CD4-positive, CD25-positive, alpha-beta regulatory T cell (primary cell): ENCODE measurements around the gene GOSR2. TPM values are rescaled to one million over a fixed set of nuclear protein-coding genes. Genes with fewer than 3 reads are reported as not detected.

ENCODE experiments used
- ATAC-seq, 2 donors: fragments of 150-1000 bp; cut with Tn5 transposase; one replicate each; pipeline ENCODE4 v1.10.0; 2021; ENCODE audit warnings: low read depth in 2 of 2, moderate number of reproducible peaks in 2 of 2, moderate library complexity in 1 of 2
- DNase-seq, 3 donors: peaks; one replicate each; pipeline versions ENCODE4 v3.0.0 to v3.0.0-alpha.2; 2012 to 2022; ENCODE audit warnings: mixed read lengths in 1 of 3
- H3K27ac ChIP-seq: one replicate; pipeline ENCODE4 v1.7.0; 2013; ENCODE audit warnings: mild to moderate bottlenecking, low read length; ENCODE audit not compliant: insufficient read depth, poor library complexity, severe bottlenecking
- H3K27me3 ChIP-seq: one replicate; pipeline ENCODE4 v1.7.0; 2013; ENCODE audit warnings: low read length; ENCODE audit not compliant: control insufficient read depth, insufficient read depth
- H3K36me3 ChIP-seq: one replicate; pipeline ENCODE4 v1.7.0; 2013; ENCODE audit warnings: mild to moderate bottlenecking, low read length, moderate library complexity; ENCODE audit not compliant: control insufficient read depth, insufficient read depth
- H3K4me1 ChIP-seq: 2 replicates; pipeline ENCODE4 v1.7.0; 2013; ENCODE audit warnings: mild to moderate bottlenecking, low read length; ENCODE audit not compliant: insufficient read depth, control insufficient read depth, poor library complexity, severe bottlenecking
- H3K4me3 ChIP-seq: one replicate; pipeline ENCODE4 v1.7.0; 2013; ENCODE audit warnings: low read depth, mild to moderate bottlenecking, low read length, moderate library complexity
- H3K9me3 ChIP-seq, 2 experiments: 1 replicate in 1 of 2; 2 replicates in 1 of 2; pipeline ENCODE4 v1.7.0; 2013; ENCODE audit warnings: low read length in 2 of 2, mild to moderate bottlenecking in 1 of 2, moderate library complexity in 1 of 2; ENCODE audit not compliant: control insufficient read depth in 2 of 2
- H3K27ac Mint-ChIP-seq, 3 donors: one replicate each; pipeline ENCODE4 v1.8.0; 2020 to 2022; ENCODE audit warnings: mild to moderate bottlenecking in 3 of 3, mixed read lengths in 3 of 3, moderate library complexity in 2 of 3
- H3K27me3 Mint-ChIP-seq: one replicate; pipeline ENCODE4 v1.8.0; 2022; ENCODE audit warnings: mild to moderate bottlenecking, mixed read lengths
- H3K36me3 Mint-ChIP-seq: one replicate; pipeline ENCODE4 v1.8.0; 2020; ENCODE audit warnings: mixed read lengths
- H3K4me1 Mint-ChIP-seq, 4 donors: one replicate each; pipeline ENCODE4 v1.8.0; 2020 to 2022; ENCODE audit warnings: mixed read lengths in 4 of 4, mild to moderate bottlenecking in 1 of 4
- H3K4me3 Mint-ChIP-seq, 4 donors: one replicate each; pipeline ENCODE4 v1.8.0; 2020 to 2022; ENCODE audit warnings: mild to moderate bottlenecking in 4 of 4, mixed read lengths in 4 of 4, moderate library complexity in 3 of 4
- H3K9me3 Mint-ChIP-seq, 7 donors: one replicate each; pipeline ENCODE4 v1.8.0; 2020 to 2022; ENCODE audit warnings: mixed read lengths in 7 of 7, mild to moderate bottlenecking in 3 of 7, moderate library complexity in 2 of 7
- polyA plus RNA-seq, 4 donors: library from polyadenylated mRNA; unstranded; fragments of 300-500 nt; fragmentation: Illumina TruSeq; gene quantifications; one replicate each; pipeline ENCODE4 v1.2.3, GENCODE V29; 2021
- total RNA-seq: library from RNA; stranded (reverse); gene quantifications from one replicate; pipeline ENCODE4 v1.2.3, GENCODE V29; 2022

GOSR2 gene
- total and polyA plus RNA-seq, 5 donors from 2014 or later: 39.9 to 65.4 (median 54.8) TPM

DNA sequence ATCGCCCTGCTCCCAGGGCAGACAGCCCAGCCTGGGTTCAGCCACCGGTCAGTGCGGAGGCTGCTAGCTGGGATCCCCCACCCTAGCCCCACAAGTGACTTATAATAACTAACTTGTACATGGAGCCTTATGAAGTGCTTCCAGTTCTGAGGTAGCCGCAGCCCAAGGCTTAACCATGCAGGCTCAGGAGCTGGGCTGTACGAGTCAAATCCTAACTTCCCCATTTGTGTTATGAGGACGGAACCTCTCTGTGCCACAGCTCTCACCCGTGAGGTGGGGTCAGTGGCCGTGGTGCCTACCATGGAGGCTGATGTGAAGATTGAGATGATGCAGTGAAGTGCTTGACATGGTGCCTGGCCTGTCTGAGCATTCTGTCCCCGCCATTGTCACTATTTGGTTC is 27.8 kb upstream of the GOSR2 start:
- peaks cover 3% of the 10 kb centered on the region for H3K27me3 ChIP-seq
- Mint-ChIP-seq H3K4me3 (no peak overlapping the region), H3K4me1 (no peaks in the 10 kb centered on the region), H3K36me3 (no peaks in the 10 kb centered on the region), H3K27me3 (peaks cover 15% of the 10 kb centered on the region), H3K9me3 (peaks cover 0 to 4% (median 0%) of the 10 kb centered on the region in 7 donors), H3K27ac (no peak overlapping the region)
- ATAC-seq: no peak
- H3K27ac ChIP-seq: no peak overlapping the region
- peaks cover 0 to 5% of the 10 kb centered on the region in 2 experiments for H3K9me3 ChIP-seq
- DNase-seq: no peak
- H3K36me3 ChIP-seq: no peaks in the 10 kb centered on the region
- H3K4me1 ChIP-seq: no peaks in the 10 kb centered on the region
- H3K4me3 ChIP-seq: no peak overlapping the region

DNA sequence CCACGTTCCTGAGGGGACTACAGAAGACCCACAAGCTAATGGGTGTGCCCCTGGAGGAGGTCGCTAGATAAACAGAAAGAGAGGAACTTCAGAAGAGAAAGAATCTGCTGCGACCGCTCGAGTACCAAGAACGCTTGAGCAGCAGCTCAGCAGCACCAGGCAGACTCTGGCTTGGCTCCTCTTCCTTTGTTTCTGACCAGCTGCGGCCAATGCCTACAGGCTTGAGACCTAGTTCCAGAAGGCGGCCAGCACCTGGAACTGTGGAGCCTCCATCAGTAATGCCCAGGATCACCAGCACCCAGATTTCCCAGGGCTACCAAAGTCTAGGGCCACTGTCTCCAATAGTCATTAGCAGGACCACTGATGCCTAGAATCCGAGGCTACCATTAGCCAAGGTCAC is 26.0 kb upstream of the GOSR2 start:
- H3K4me3 ChIP-seq: no peak overlapping the region
- no peaks in the 10 kb centered on the region for H3K4me1 ChIP-seq
- H3K27ac ChIP-seq: no peak overlapping the region
- no peaks in the 10 kb centered on the region for H3K36me3 Mint-ChIP-seq
- peaks cover 3% of the 10 kb centered on the region for H3K27me3 ChIP-seq
- H3K27me3 Mint-ChIP-seq: peaks cover 16% of the 10 kb centered on the region
- DNase-seq (no peak), ATAC-seq (no peak)
- H3K4me3 Mint-ChIP-seq: no peak overlapping the region
- peaks cover 0 to 5% of the 10 kb centered on the region in 2 experiments for H3K9me3 ChIP-seq
- peaks cover 0 to 4% (median 0%) of the 10 kb centered on the region in 7 donors for H3K9me3 Mint-ChIP-seq
- H3K4me1 Mint-ChIP-seq: no peaks in the 10 kb centered on the region
- no peak overlapping the region for H3K27ac Mint-ChIP-seq
- H3K36me3 ChIP-seq: no peaks in the 10 kb centered on the region

DNA sequence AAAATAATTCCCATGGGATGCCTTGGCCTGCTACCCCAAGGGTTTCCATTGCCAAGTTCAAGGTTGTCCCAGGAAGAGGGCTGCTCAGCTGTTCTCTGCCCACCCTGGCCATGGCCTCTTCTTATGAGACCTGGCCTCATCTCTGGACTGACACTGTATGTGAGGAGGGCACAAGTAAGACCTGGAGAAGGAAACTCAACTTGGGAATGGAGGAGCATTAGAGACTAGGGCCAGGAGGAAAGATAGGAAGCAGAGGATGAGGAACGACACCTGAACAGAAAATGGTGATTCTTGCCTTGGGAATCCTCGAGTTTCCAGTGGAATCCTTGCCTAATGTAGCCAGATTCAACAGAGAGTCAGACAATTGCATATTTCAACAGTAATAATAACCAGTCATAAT is 24.6 kb upstream of the GOSR2 start:
- Mint-ChIP-seq H3K4me3 (no peak overlapping the region), H3K36me3 (no peaks in the 10 kb centered on the region), H3K27me3 (peaks cover 13% of the 10 kb centered on the region), H3K27ac (no peak overlapping the region), H3K4me1 (no peaks in the 10 kb centered on the region), H3K9me3 (peaks cover 0 to 4% (median 0%) of the 10 kb centered on the region in 7 donors)
- DNase-seq: no peak
- Histone ChIP-seq H3K36me3 (no peaks in the 10 kb centered on the region), H3K27ac (no peak overlapping the region), H3K4me3 (no peak overlapping the region), H3K27me3 (no peaks in the 10 kb centered on the region), H3K9me3 (peaks cover 0 to 5% of the 10 kb centered on the region in 2 experiments), H3K4me1 (no peaks in the 10 kb centered on the region)
- ATAC-seq: no peak

DNA sequence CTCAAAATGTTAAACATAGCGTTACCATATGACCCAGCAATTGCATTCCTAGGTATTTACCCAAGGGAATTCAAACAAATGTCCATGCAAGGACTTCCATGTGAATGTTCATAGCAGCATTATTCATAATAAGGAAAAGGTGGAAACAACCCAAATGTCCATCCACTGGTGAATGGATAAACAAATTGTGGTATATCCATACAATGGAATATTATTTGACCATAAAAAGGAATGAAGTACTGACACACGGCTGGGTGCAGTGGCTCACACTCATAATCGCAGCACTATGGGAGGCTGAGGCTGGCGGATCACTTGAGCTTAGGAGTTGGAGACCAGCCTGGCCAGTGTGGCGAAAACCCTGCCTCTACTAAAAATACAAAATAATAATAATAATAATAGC is 24.1 kb upstream of the GOSR2 start:
- H3K27me3 Mint-ChIP-seq: peaks cover 13% of the 10 kb centered on the region
- no peaks in the 10 kb centered on the region for H3K36me3 Mint-ChIP-seq
- ATAC-seq (no peak), DNase-seq (no peak)
- peaks cover 0 to 4% (median 0%) of the 10 kb centered on the region in 7 donors for H3K9me3 Mint-ChIP-seq
- Histone ChIP-seq H3K4me3 (no peak overlapping the region), H3K9me3 (peaks cover 0 to 5% of the 10 kb centered on the region in 2 experiments), H3K36me3 (no peaks in the 10 kb centered on the region), H3K27ac (no peak overlapping the region), H3K27me3 (no peaks in the 10 kb centered on the region), H3K4me1 (no peaks in the 10 kb centered on the region)
- no peak overlapping the region for H3K27ac Mint-ChIP-seq
- no peak overlapping the region for H3K4me3 Mint-ChIP-seq
- H3K4me1 Mint-ChIP-seq: no peaks in the 10 kb centered on the region

DNA sequence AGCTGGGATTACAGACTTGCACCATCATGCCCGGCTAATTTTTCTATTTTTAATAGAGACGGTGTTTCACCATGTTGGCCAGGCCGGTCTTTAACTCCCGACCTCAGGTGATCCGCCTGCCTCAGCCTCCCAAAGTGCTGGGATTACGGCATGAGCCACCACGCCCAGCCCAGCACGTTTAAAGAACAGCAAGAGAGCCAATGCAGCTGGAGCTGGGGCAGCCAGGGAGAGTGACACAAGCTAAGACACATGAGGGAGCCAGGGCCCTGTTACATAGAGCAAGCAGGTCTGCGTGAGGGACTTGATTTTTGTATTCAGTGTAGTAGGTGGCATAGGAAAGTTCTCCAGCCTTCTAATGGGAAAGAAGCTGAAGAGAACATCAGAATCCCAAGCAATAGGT is 21.7 kb upstream of the GOSR2 start:
- peaks cover 0 to 4% (median 0%) of the 10 kb centered on the region in 7 donors for H3K9me3 Mint-ChIP-seq
- H3K4me1 Mint-ChIP-seq: peaks cover 0 to 2% (median 0%) of the 10 kb centered on the region in 4 donors
- H3K4me3 ChIP-seq: no peak overlapping the region
- ATAC-seq: no peak
- no peak overlapping the region for H3K27ac Mint-ChIP-seq
- H3K36me3 Mint-ChIP-seq: no peaks in the 10 kb centered on the region
- H3K4me1 ChIP-seq: no peaks in the 10 kb centered on the region
- no peak for DNase-seq
- H3K4me3 Mint-ChIP-seq: no peak overlapping the region
- no peak overlapping the region for H3K27ac ChIP-seq
- H3K27me3 ChIP-seq: no peaks in the 10 kb centered on the region
- H3K9me3 ChIP-seq: peaks cover 0 to 5% of the 10 kb centered on the region in 2 experiments
- H3K36me3 ChIP-seq: no peaks in the 10 kb centered on the region
- H3K27me3 Mint-ChIP-seq: peaks cover 13% of the 10 kb centered on the region

DNA sequence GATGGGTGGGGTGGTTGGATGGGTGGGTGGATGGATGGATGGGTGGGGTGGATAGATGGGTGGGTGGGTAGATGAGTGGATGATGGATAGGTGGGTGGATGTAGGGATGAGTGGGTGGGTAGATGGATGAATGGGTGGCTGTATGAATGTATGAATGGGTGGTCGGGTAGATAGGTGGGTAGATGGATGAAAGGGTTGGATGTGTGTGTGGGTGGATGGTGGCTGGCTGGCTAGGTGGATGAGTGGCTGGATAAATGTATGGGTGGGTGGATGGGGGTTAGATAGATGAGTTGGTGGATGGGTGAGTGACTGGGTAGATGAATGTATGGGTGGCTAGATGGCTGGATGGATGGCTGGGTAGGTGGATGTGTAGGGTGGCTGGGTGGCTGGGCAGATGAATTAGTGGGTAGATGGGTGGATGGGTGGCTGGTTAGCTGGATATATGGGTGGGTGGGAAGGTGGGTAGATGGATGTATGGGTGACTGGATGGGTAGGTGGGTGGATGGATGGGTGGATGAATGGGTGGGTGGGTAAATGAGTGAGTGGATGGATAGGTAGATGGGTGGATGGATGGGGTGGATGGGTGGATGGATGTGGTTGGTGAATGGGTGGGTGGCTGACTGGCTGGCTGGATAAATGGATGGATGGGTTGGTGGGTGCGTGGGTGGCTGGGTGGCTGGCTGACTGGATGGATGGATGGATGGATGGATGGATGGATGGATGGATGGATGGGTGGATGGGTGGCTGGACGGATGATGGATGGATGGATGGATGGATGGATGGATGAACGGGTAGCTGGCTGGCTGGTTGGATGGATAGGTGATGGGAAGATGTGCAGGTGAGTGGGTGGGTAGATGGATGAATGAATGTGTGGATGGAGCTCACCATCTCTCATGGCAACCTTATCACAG is 18.9 kb upstream of the GOSR2 start:
- Histone ChIP-seq H3K4me1 (no peaks in the 10 kb centered on the region), H3K9me3 (peaks cover 0 to under 1% of the 10 kb centered on the region in 2 experiments), H3K27ac (no peak overlapping the region), H3K27me3 (no peaks in the 10 kb centered on the region), H3K36me3 (no peaks in the 10 kb centered on the region), H3K4me3 (no peak overlapping the region)
- Mint-ChIP-seq H3K36me3 (no peaks in the 10 kb centered on the region), H3K27me3 (peaks cover 8% of the 10 kb centered on the region), H3K4me1 (peaks cover 0 to 2% (median 0%) of the 10 kb centered on the region in 4 donors), H3K27ac (no peak overlapping the region), H3K4me3 (no peak overlapping the region), H3K9me3 (peaks cover 0 to 2% (median 0%) of the 10 kb centered on the region in 7 donors)
- ATAC-seq: no peak
- DNase-seq: no peak

DNA sequence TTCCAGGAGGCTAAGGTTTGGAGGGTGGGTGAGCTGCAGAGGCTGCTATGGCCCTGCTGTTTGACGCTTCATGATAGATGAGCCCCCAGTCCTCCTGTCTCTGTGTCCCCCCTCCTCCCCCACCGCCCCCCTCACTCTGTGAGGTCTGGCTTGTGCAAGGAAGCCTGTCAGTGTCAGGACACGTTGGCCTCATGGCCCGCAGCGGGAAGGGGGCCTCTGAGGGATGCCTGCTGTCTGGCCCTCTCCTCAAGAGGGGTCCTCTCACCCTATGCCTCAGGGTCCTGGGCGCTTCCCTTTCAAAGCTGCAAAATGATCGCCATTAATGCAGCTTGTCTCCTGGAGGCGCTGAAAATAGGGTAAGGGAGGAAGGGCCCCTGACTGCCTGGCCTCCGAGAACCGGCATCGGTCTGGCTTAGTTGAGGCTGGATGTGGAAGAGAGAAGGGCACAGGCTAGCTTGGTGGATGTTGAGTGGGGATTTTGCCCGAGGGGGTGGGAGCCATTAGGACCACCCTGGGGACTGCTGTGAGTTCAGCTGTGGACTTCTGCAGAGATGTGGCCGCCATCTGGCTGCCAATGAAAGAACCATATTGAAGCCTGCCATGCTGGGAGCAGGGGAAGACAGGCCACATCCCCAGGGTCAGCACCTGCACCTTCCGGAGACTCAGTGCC is 14.8 kb upstream of the GOSR2 start:
- no peaks in the 10 kb centered on the region for H3K36me3 ChIP-seq
- H3K4me1 ChIP-seq: no peaks in the 10 kb centered on the region
- Mint-ChIP-seq H3K27ac (no peak overlapping the region), H3K9me3 (peaks cover 0 to 1% (median 0%) of the 10 kb centered on the region in 7 donors), H3K36me3 (no peaks in the 10 kb centered on the region), H3K27me3 (peaks cover 3% of the 10 kb centered on the region), H3K4me3 (no peak overlapping the region), H3K4me1 (peaks cover 0 to 2% (median 0%) of the 10 kb centered on the region in 4 donors)
- no peak overlapping the region for H3K27ac ChIP-seq
- no peak for ATAC-seq
- no peaks in the 10 kb centered on the region for H3K27me3 ChIP-seq
- no peaks in the 10 kb centered on the region for H3K9me3 ChIP-seq
- no peak overlapping the region for H3K4me3 ChIP-seq
- no peak for DNase-seq
